GM21526 (cell line): ENCODE data around the gene SMPD3.

Source experiments
- ATAC-seq: cut with Tn5 transposase; IDR thresholded peaks from one replicate; pipeline ENCODE4 v1.9.1; 2021; ENCODE audit warnings: moderate library complexity; ENCODE audit not compliant: unreplicated experiment, low FRiP score

SMPD3 gene

GRCh38 chr16:68445458-68445857 lies 2.9 kb downstream of the SMPD3 start:
- ATAC-seq: no peak

DNA sequence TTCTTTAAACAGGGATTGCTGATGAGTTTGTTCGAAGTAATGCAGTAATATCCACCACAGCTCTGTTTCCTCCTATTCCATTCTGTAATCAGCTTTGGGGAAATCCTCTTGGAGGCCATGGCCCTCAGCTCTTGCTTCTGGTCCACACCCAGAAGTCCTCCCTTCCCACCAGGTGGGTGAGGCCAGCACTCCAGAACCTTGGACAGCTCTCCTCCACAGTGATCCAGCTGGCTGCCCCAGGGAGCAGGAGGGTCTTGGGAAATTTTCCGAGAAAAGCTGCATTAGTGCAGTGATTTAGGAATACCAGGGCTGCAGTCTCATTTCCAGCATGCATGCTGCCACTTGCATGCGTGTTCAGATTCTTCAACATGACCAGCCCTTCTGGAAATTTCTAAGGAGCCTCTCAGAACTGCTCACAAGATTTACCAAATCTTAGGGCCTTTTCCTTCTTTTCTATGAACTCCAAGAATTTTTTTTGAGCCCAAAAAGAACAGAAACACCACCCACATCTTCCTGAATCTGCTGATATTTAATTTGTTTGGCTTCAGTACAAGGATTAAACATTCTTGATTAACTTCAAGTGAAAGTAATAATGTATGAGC lies 4.2 kb downstream of the SMPD3 start:
- no peak for ATAC-seq

- ATAC-seq: no peak
These were observed 11.7 kb downstream of the SMPD3 start for GRCh38 chr16:68436581-68436980.

DNA sequence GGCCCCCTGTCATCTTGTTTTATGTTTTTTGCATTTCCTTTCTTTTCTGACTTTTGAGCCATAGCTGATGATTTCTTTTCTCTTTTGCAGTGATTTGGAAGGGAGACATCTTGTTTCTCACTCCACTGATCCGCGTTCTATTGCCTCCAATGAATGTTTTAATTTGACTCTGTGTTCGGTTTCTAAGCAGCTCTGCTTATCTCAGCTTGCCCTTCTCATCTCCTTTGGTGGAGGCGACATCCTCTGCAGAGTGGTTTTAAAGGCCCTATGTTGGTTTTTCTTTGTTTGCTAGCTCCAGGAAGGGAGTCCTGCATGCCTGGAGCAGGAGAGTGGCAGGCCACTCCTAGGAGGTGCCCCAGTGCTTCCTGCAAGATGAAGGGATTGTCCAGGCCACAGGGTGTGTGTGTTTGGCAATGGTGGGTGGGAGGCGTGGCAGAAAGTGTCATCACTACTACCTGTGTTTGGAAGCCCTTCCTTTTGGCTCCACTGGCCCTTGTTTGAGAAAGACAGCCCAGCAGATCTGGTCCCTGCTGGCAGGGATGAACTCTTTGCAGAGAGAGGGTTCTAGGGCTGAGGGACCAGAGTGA lies 13.6 kb downstream of the SMPD3 start:
- no peak for ATAC-seq

- no peak for ATAC-seq
These were observed 15.0 kb downstream of the SMPD3 start for GRCh38 chr16:68433316-68433715.

DNA sequence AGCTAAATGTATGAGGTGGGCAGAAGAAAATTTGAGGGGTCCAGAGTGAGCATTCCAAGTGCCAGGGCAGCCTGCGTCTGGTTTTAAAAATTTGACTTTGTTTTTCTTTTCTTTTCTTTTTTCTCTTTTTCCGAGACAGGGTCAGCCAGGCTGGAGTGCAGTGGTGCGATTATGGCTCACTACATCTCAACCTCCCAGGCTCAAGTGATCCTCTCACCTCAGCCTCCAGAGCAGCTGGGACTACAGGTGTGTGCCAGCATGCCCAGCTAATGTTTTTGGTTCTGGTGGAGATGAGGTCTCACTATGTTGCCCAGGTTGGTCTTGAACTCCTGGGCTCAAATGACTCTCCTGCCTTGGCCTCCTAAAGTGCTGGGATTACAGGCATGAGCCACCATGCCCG lies 15.6 kb downstream of the SMPD3 start:
- no peak for ATAC-seq

GRCh38 chr16:68429076-68429854 lies 19.0 kb downstream of the SMPD3 start:
- ATAC-seq: no peak

GRCh38 chr16:68427649-68428303 lies 20.5 kb downstream of the SMPD3 start:
- ATAC-seq: no peak

DNA sequence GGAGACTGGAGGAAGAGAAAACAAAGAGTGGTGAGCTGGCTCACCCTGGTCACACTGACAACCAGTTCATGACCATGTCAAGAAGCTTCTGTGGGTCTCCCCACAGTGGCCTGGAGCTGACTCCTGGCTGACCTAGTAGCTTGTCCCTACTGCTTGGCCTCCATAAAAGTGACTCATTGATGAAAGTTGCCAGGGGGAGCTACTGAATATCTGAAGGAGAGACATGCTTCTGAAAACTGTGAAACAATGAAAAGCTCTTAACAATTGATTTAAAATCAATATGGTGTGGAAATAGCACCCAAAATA lies 22.0 kb downstream of the SMPD3 start:
- no peak for ATAC-seq

- no peak for ATAC-seq
These were observed 22.6 kb downstream of the SMPD3 start for GRCh38 chr16:68425498-68426346.

DNA sequence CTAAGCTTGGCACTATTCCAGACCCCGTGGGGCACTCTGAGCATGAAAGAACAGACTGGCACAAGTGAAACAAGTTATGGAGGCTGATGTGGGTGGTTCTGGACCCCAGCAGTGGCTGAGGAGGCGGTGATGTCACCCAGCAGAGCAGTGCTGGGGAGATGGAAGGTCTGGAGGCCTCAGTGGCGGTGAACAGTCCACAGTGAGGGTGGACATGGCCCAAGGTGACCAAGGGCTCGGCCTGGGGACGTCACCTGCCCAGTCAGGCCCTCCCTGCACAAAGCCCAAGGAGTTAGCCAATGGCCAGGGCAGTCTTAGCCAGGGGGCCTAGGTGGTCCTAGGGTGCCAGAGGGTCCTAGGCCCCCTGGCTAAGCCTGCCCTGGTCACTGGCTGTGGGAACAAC lies 24.5 kb downstream of the SMPD3 start:
- no peak for ATAC-seq

DNA sequence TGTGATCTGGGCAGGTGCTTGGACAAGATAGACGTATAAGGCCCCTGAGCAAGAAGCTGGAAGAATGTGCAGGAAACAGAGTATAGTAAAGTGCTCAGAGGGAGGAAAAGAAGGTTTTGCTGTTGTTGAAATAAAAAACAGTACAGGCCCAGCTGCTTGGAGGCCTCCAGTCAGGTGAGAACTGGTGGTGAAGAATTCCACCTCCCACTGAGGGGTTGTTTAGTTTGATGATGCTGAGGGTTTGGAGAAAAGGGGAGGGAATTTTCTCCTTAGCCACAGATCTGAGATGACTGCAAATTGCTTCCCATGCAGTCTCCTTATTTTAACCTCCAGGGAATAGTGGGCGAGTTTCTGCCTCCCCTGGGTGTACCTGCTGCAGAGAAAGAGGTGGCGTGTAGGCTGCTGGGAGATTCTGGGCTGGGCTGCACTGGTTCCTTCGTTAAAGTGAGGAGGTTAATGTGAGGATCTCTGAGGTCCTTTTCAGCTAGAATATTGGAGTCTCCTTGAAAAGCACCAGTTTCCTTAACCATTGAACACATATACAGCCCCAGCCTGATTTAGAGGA lies 25.8 kb downstream of the SMPD3 start:
- no peak for ATAC-seq

GRCh38 chr16:68421076-68421475 lies 27.2 kb downstream of the SMPD3 start:
- ATAC-seq: no peak

- ATAC-seq: no peak
These were observed 27.9 kb downstream of the SMPD3 start for GRCh38 chr16:68420366-68420942.

- no peak for ATAC-seq
These were observed 30.5 kb downstream of the SMPD3 start for GRCh38 chr16:68417711-68418301.

DNA sequence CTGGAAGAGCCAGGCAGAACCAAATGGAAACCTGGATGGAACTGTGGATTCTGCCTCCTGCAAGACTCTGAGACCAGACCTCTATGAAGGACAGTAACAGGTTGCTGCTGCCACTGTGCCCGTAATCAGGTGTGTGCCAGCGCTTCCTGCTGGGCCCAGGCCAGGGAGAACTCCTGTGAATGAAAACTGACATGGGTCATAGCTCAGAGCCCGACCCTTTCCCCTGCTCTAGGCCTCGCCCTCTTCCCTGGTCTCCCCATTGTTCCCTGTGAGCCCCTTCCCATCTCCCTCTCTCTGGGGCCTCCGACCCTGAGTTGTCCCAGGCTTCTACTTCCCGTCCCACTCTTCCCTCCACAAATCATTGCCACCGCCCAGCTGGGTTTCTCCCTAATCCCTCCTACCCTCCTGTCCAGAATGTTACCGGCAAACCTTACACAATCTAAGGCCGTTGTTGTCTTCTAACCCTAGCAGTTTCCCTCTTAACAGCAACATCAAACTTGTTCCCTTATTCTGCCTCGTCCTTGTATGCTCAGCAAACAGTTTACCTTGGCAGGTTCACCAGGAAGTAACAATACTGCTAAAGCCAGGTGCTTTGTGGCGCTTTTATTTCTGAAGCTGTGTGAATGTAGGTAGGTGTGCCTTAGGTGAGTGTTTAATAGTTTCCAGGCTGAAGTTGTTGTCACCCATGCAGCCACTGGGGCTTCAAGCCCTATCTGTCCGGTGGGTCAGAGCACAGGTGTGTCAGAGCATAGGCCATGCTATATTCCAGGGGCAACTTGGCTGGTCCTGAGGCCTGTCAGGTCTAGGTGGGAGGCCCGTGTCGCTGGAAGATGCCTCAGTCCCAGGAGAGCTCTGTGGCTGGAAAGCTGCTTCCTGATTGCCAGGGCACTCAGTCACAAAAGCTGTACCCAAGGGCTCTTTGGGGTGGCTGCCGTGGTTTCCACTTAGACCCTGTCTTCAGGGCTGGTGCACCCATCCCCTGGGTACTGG lies 32.0 kb downstream of the SMPD3 start:
- ATAC-seq: no peak

GRCh38 chr16:68414581-68414980 lies 33.7 kb downstream of the SMPD3 start:
- ATAC-seq: no peak

DNA sequence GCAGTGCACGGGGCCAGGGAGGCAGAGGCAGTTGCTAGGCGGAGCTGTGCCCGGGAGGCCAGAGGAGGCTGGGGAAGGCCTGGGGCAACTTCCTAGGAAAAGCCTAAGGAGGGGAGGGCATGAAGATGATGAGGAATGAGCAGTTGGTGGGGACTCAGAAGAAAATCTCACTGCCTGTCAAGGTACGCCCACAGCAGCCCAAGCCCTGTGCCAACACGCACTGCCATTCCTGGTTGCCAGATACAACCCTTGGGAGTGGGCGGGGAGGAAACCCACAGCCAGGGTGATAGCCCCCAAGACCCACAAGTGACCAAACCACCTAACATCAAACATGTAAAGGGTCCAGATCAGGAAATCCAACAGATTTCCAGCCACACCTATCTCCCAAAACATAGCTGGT lies 36.2 kb downstream of the SMPD3 start:
- ATAC-seq: no peak

GRCh38 chr16:68411086-68411485 lies 37.2 kb downstream of the SMPD3 start:
- ATAC-seq: no peak
